Lower leg skin (tissue), 3 donors: ENCODE measurements around the gene BANP.

Experiments
- POLR2A ChIP-seq, 2 donors: fragments of 450-650 bp; IDR thresholded peaks; one replicate each; pipeline ENCODE4 v1.6.1; 2016 to 2017; ENCODE audit warnings: antibody characterized with exemption in 2 of 2, mild to moderate bottlenecking in 1 of 2, moderate library complexity in 1 of 2
- TF ChIP-seq, protein P1 (sequence below), 3 donors: fragments of 450-650 bp; IDR thresholded peaks; one replicate each; pipeline ENCODE4 v1.5.1; 2016; ENCODE audit warnings: antibody characterized with exemption in 3 of 3, mild to moderate bottlenecking in 3 of 3, moderate library complexity in 2 of 3

DNA sequence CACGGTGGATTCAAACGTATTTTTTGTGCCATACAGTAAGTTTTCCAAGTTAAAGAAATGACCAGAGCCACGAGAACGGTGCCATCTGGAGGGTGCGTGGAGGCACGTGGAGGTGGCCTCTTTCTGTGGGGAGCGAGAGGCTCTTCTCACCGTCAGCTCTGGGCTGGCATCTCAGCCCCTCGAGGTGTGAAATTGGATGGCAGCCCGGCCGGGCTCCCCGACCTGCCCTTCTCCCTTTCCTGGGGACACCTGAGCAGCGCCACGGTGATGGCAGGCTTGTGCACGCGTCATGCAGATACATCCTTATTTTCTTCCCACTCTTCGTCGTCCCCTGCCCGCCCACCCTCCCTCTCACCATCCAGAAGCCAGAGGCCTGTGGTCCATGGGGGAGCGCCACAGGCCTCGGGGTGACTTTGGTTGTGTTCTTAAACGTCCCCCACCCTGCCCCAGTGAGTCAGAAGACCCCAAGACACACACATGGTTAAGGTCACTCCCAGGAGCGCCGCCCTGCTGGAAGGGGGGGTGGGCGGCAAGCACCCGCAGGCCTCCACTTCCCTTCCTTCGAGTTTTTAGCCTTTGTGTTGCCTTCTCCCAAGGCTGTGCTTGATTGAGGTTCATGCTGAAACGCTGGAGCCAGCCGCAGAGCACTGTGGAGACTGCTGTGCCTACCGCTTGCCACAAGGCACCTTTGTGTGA lies 109.4 kb downstream of the BANP start:
- TF ChIP-seq, protein P1, sequence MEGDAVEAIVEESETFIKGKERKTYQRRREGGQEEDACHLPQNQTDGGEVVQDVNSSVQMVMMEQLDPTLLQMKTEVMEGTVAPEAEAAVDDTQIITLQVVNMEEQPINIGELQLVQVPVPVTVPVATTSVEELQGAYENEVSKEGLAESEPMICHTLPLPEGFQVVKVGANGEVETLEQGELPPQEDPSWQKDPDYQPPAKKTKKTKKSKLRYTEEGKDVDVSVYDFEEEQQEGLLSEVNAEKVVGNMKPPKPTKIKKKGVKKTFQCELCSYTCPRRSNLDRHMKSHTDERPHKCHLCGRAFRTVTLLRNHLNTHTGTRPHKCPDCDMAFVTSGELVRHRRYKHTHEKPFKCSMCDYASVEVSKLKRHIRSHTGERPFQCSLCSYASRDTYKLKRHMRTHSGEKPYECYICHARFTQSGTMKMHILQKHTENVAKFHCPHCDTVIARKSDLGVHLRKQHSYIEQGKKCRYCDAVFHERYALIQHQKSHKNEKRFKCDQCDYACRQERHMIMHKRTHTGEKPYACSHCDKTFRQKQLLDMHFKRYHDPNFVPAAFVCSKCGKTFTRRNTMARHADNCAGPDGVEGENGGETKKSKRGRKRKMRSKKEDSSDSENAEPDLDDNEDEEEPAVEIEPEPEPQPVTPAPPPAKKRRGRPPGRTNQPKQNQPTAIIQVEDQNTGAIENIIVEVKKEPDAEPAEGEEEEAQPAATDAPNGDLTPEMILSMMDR (IDR thresholded peaks at IDR 0.05) = no peak
- no peak for TF ChIP-seq POLR2A (IDR thresholded peaks at IDR 0.05)
